Astrocyte of the cerebellum (primary cell): Measurements from ENCODE around the gene CACHD1.

Source experiments
- DNase-seq: peaks from one replicate; pipeline ENCODE4 v3.0.0-alpha.2; 2011; ENCODE audit warnings: low read depth
- H3K4me3 ChIP-seq: 2 replicates; pipeline ENCODE4 v1.5.1; 2011; ENCODE audit warnings: mild to moderate bottlenecking, low read depth, low read length, moderate library complexity
- in situ Hi-C: cut with HindIII; loops from 2 replicates; pipeline ENCODE4 v1.10.0; 2017; ENCODE audit warnings: low sequenced_read_pairs
- TF ChIP-seq, protein P1 (sequence below): IDR thresholded peaks from 2 replicates; pipeline ENCODE4 v1.5.1; 2012; ENCODE audit warnings: low read length, low read depth, moderate library complexity, mild to moderate bottlenecking; ENCODE audit errors: missing control alignments

CACHD1 gene

GRCh38 chr1:64632936-64633335, 163.0 kb downstream of the CACHD1 start:
- in situ Hi-C loops = loop anchor here (5.0 kb wide), 1 partner anchor 39 kb away; no protein-coding TSS in a partner anchor
- H3K4me3 ChIP-seq = no peak overlapping the region
- TF ChIP-seq, protein P1, sequence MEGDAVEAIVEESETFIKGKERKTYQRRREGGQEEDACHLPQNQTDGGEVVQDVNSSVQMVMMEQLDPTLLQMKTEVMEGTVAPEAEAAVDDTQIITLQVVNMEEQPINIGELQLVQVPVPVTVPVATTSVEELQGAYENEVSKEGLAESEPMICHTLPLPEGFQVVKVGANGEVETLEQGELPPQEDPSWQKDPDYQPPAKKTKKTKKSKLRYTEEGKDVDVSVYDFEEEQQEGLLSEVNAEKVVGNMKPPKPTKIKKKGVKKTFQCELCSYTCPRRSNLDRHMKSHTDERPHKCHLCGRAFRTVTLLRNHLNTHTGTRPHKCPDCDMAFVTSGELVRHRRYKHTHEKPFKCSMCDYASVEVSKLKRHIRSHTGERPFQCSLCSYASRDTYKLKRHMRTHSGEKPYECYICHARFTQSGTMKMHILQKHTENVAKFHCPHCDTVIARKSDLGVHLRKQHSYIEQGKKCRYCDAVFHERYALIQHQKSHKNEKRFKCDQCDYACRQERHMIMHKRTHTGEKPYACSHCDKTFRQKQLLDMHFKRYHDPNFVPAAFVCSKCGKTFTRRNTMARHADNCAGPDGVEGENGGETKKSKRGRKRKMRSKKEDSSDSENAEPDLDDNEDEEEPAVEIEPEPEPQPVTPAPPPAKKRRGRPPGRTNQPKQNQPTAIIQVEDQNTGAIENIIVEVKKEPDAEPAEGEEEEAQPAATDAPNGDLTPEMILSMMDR = no peak
- DNase-seq = peak; percentile 26

GRCh38 chr1:64645735-64646134, 175.8 kb downstream of the CACHD1 start:
- H3K4me3 ChIP-seq = no peak overlapping the region
- in situ Hi-C loops = no loop called here
- TF ChIP-seq, protein P1 = no peak
- no peak for DNase-seq

- no peak for DNase-seq
- in situ Hi-C loops = loop anchor here (25.0 kb wide), 1 partner anchor 388 kb away; no protein-coding TSS in a partner anchor
- no peak overlapping the region for H3K4me3 ChIP-seq
- TF ChIP-seq, protein P1 = no peak
Measured at GRCh38 chr1:64650411-64650810, 180.5 kb downstream of the CACHD1 start.

DNA sequence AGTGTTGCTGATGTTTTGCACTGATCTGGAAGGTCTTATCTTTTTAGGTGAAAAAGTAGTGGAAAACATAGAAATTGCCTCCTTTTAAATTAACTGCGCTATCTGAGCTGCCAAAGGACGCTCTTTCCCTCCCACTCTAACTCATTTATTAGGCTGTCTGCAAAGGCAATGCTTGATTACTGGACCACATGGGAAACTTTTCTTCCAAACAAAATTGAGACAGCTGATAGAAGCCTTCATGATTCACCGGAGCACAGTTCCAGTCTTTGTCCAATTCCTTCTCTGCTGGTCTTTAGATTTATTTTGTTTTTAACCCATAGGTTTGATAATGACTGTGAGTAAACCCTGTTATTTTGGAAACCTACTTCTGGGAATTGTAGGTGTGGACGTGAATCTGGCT, 181.9 kb downstream of the CACHD1 start:
- no peak for DNase-seq
- TF ChIP-seq, protein P1 = no peak
- in situ Hi-C loops = loop anchor here (25.0 kb wide), 1 partner anchor 390 kb away; no protein-coding TSS in a partner anchor

GRCh38 chr1:64653466-64653865, 183.5 kb downstream of the CACHD1 start:
- in situ Hi-C loops = loop anchor here (25.0 kb wide), 1 partner anchor 391 kb away; no protein-coding TSS in a partner anchor
- no peak overlapping the region for H3K4me3 ChIP-seq
- no peak for DNase-seq
- TF ChIP-seq, protein P1 = no peak

More for the DNA sequence above, 181.9 kb downstream of the CACHD1 start:
- H3K4me3 ChIP-seq = no peak overlapping the region

- TF ChIP-seq, protein P1 = no peak
- in situ Hi-C loops = loop anchor here (25.0 kb wide), 1 partner anchor 392 kb away; no protein-coding TSS in a partner anchor
- no peak for DNase-seq
- no peak overlapping the region for H3K4me3 ChIP-seq
Measured at GRCh38 chr1:64654519-64655341, 184.8 kb downstream of the CACHD1 start.
